Measurements from ENCODE around the gene RPGR.
A peak's percentile ranks its signal among the peaks of the same experiment; 100 is the strongest.

Gene RPGR

DNA sequence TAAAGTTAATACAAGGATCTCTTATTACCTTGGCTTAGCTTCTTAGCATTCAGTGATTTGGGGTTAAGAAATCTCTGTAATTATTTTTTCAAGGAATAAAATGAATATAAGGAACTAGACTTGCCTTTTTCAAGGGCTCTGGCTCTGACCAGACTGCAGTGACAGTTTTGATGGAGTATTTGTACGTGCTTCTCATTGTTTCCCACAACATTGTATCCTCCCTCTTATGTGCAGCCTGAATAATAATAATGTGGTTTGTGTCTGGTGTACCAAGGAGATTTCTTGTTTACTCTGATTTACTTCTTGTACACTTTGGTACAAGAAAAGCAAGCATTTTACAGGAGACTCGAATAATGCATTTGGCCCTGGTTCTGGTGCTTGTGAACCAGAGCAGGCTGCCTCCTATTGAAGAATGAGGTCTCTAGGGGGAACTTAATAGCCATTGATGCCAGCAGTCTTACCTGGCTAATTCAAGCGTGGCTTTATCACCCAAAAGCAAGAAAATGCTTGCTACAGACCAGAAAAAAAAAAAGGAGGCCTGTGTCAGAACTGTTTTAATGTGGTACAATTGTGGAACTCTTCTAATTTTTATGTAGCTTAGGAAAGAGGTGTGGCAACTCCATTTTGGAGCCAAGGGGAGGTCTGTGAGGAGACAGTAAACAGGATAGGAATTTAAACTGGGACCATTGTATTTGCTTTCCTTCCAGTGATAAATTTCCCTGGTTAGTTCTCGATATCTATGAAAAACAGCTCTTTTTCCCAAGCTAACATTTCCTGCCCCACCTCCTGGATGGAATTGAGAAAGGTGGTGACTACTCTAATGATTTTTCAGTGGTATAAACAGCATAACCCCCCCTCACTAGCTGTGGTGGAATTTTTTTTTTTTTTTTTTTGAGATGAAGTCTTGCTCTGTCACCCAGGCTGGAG lies 30.7 kb upstream of the RPGR start:
- TF ChIP-seq Cebpa-rat (IDR thresholded peaks at IDR 0.05) = no peak
- H3K4me3 ChIP-seq = no peak overlapping the region

DNA sequence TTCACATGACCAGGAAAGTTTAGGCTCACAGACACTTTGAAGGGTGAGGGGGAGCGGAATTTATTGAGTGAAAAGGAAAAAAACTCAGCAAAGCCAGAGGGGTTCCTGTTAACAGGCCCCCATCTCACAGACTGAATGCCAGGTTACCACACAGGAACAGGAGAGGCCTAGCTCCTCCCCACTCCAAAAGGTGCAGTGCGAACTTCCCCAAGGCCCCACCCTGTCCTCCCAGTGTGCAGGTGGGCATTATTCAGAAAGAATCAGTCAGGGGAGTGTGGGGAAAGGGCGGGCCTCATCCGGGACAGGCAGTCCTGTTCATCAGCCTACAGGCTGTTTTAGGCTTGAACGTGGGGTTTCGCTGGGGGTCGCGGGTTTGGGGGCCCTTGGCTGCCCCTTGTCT lies 29.1 kb upstream of the RPGR start:
- no peak overlapping the region for H3K9ac ChIP-seq
- no peaks in the 10 kb centered on the region for H3K36me3 ChIP-seq
- peaks cover 0 to 18% (median 4%) of the 10 kb centered on the region in 10 experiments; a peak in 8 of 20 replicates for H3K4me1 ChIP-seq
- no peak overlapping the region for H3K4me3 ChIP-seq
- no peak for TF ChIP-seq Cebpa-rat (IDR thresholded peaks at IDR 0.05)
- H4K20me1 ChIP-seq = no peaks in the 10 kb centered on the region
- H3K9me3 ChIP-seq (replicated peaks in 1 of 11) = no peaks in the 10 kb centered on the region
- H3K4me2 ChIP-seq = no peak overlapping the region
- H3K27ac ChIP-seq = no peak overlapping the region
- H3K27me3 ChIP-seq = no peaks in the 10 kb centered on the region

More for the DNA sequence above, 30.7 kb upstream of the RPGR start:
- no peaks in the 10 kb centered on the region for H3K27me3 ChIP-seq
- peaks cover 0 to 34% (median 4%) of the 10 kb centered on the region in 10 experiments; a peak in 9 of 20 replicates for H3K4me1 ChIP-seq
- H4K20me1 ChIP-seq = no peaks in the 10 kb centered on the region
- H3K9me3 ChIP-seq (replicated peaks in 1 of 11) = no peaks in the 10 kb centered on the region
- H3K4me2 ChIP-seq = no peak overlapping the region
- no peak overlapping the region for H3K9ac ChIP-seq
- H3K36me3 ChIP-seq = no peaks in the 10 kb centered on the region
- H3K27ac ChIP-seq = no peak overlapping the region

DNA sequence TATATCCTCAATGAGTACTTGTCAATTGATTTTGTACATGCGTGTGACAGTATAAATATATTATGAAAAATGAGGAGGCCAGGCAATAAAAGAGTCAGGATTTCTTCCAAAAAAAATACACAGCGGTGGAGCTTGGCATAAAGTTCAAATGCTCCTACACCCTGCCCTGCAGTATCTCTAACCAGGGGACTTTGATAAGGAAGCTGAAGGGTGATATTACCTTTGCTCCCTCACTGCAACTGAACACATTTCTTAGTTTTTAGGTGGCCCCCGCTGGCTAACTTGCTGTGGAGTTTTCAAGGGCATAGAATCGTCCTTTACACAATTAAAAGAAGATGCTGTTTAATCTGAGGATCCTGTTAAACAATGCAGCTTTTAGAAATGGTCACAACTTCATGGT lies 25.1 kb upstream of the RPGR start, which contains the start of gene OTC:
TSS of gene OTC (plus strand) at position 243 of the 400 bp plus-strand sequence. CDS start at position 336, 93 bp downstream.
- Histone ChIP-seq H3K36me3 (no peaks in the 10 kb centered on the region), H4K20me1 (no peaks in the 10 kb centered on the region), H3K27ac (no peak within 1 kb of the TSS), H3K9ac (no peak within 1 kb of the TSS), H3K4me1 (peaks cover 0 to 36% (median 7%) of the 10 kb centered on the region in 10 experiments; a peak in 16 of 20 replicates), H3K4me3 (no peak within 1 kb of the TSS), H3K4me2 (peak within 1 kb of the TSS in 1 of 11 experiments; percentile 13; a peak in 1 of 22 replicates), H3K27me3 (no peaks in the 10 kb centered on the region), H3K9me3 (replicated peaks in 1 of 11) (peaks cover 0 to 10% (median 0%) of the 10 kb centered on the region in 11 experiments; a peak in 1 of 22 replicates)
- TF ChIP-seq Cebpa-rat (IDR thresholded peaks at IDR 0.05) = no peak

DNA sequence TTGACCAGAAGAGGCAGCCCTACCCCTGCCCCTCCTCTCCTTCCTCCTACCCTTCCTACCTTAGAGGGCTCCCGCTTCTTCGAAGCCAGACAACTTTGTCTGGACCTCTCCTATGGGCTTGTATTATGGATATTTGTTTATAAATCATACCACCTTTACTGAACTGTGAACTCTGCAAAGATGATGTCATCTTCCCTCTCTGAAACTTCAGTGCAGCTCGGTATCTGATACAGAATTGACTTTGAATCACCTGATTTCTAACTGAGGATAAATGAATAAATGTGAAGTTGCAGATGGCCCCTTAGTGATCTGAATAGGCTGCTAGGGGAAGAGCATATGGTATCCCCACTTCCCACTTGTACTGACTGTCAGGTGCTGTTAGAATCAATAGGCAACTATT lies 24.0 kb upstream of the RPGR start:
- H3K4me2 ChIP-seq = no peak overlapping the region
- H3K4me3 ChIP-seq = no peak overlapping the region
- no peaks in the 10 kb centered on the region for H3K36me3 ChIP-seq
- no peak overlapping the region for H3K27ac ChIP-seq
- H3K4me1 ChIP-seq = peaks cover 0 to 45% (median 17%) of the 10 kb centered on the region in 10 experiments; a peak in 16 of 20 replicates
- H3K9ac ChIP-seq = no peak overlapping the region
- no peaks in the 10 kb centered on the region for H4K20me1 ChIP-seq
- no peaks in the 10 kb centered on the region for H3K27me3 ChIP-seq
- peaks cover 0 to 10% (median 0%) of the 10 kb centered on the region in 11 experiments; a peak in 1 of 22 replicates for H3K9me3 ChIP-seq (replicated peaks in 1 of 11)
- TF ChIP-seq Cebpa-rat (IDR thresholded peaks at IDR 0.05) = no peak

DNA sequence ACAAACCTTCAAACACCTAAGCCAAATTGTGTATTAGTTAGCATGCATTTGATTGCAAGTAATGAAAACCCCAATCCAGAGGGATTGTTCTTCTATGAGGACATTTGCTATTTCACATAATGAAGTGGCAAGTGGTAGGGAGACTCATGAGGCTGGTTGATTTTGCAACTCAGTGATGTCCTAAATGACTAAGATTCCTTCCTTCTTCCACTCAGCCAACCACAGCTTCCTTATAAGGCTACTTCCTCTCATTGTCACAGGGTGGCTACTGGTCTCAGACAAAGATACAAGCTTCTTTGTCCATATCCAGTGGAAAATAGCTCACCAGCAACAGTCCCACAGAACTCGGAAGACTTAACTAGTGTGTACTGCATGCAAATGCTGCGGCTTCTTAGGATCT lies 19.8 kb upstream of the RPGR start:
- no peaks in the 10 kb centered on the region for H3K27me3 ChIP-seq
- peak; percentile 28 to 88 (median 79); a peak in 18 of 22 replicates for TF ChIP-seq Cebpa-rat (IDR thresholded peaks at IDR 0.05)
- peak overlapping the region in 4 of 11 experiments; percentile 13 to 38 (median 34); a peak in 5 of 22 replicates for H3K9ac ChIP-seq
- H3K4me3 ChIP-seq = no peak overlapping the region
- peaks cover 0 to 57% (median 30%) of the 10 kb centered on the region in 10 experiments; a peak in 16 of 20 replicates for H3K4me1 ChIP-seq
- peaks cover 0 to 17% (median 0%) of the 10 kb centered on the region in 11 experiments; a peak in 3 of 22 replicates for H3K9me3 ChIP-seq (replicated peaks in 1 of 11)
- H3K4me2 ChIP-seq = peak overlapping the region in 10 of 11 experiments; percentile 8 to 69 (median 55); a peak in 17 of 22 replicates
- H3K36me3 ChIP-seq = no peaks in the 10 kb centered on the region
- H3K27ac ChIP-seq = peak overlapping the region in 10 of 11 experiments; percentile 38 to 77 (median 68); a peak in 18 of 22 replicates
- H4K20me1 ChIP-seq = no peaks in the 10 kb centered on the region

DNA sequence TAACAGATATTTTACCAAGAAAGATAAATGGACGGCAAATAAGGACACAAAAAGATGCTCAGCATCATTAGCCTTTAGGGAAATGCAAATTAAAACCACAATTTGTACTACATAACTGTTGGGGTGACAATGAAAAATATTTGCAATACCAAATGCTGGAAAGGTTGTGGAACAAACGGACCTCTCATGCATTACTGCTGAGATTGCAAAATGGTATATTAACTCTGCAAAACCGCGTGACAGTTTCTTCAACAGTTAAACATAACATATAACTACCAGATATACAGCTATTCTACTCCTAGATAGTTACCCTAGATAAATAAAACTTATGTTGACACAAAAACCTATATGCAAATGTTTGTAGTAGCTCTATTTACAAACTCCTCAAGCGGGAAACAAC lies 18.8 kb upstream of the RPGR start:
- peak overlapping the region in 8 of 11 experiments; percentile 53 to 77 (median 70); a peak in 16 of 22 replicates for H3K27ac ChIP-seq
- H3K4me1 ChIP-seq = peaks cover 0 to 57% (median 30%) of the 10 kb centered on the region in 10 experiments; a peak in 16 of 20 replicates
- TF ChIP-seq Cebpa-rat (IDR thresholded peaks at IDR 0.05) = no peak
- no peaks in the 10 kb centered on the region for H4K20me1 ChIP-seq
- no peak overlapping the region for H3K9ac ChIP-seq
- no peaks in the 10 kb centered on the region for H3K36me3 ChIP-seq
- H3K27me3 ChIP-seq = no peaks in the 10 kb centered on the region
- peak overlapping the region in 5 of 11 experiments; percentile 48 to 69 (median 57); a peak in 10 of 22 replicates for H3K4me2 ChIP-seq
- peaks cover 0 to 17% (median 0%) of the 10 kb centered on the region in 11 experiments; a peak in 3 of 22 replicates for H3K9me3 ChIP-seq (replicated peaks in 1 of 11)
- H3K4me3 ChIP-seq = no peak overlapping the region

DNA sequence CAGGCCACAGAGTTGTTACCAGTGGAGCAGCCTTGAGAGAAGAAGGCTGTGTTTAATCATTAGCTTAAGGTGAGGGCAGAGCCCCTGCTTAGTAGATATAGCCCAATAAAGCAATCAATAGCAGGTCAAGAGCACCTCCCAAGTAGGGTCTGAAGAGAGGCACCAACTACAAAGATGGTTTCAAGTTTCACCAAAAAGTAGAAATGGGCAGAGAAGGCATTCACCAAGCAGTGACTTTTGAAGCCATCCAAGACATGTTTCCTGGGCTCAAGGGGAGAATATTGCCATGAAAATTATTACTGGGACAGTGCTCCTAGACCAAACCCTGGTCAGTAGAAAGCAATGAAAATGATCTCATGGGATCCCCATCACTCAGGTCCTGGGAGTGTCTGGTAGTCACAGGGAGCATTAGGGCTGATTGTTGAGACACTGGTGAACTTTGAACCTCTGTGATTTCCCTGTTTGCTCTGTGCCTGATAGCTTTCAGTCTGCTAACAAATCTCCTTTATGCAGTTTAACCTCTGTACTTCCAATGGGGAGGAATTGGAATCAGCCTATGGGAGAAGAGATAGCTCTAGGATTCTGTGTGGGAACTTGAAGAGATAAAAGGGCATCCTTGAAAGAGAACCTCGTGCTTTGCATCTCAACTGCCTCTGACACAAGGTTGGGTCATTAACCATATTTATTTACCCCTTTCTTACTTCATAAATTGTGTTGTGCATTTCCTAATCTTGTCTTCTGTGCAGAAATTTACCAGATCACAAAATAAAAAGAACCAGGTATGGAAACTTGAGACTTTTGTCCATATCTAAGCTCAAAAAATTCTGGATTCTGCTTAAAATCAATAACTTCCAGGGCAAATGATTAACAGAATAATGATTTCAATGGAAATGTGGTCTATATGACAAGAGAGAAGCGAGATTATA lies 15.8 kb upstream of the RPGR start:
- H3K9me3 ChIP-seq (replicated peaks in 1 of 11) = peaks cover 0 to 7% (median 0%) of the 10 kb centered on the region in 11 experiments; a peak in 2 of 22 replicates
- H3K4me2 ChIP-seq = no peak overlapping the region

DNA sequence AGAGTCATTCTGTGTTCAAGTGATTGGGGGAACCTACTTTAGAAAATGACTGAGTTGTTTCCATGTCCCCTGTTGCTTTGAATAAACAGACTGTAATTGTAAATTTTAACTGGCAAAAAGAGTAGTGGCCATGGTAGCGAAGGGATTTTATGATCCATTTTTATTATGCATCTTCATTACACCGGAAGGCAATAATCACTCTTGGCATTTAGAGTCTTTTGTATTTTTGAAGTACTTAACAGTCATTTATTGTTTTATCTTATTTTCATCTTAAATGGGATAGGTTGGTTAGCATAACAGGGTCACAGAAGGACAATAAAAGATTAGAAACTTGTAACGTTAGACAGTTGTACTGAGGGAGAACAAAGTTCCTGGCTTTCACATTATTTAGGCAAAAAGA lies 14.1 kb upstream of the RPGR start:
- no peak overlapping the region for H3K9ac ChIP-seq
- no peak for TF ChIP-seq Cebpa-rat (IDR thresholded peaks at IDR 0.05)
- H3K4me2 ChIP-seq = no peak overlapping the region
- peaks cover 9 to 41% (median 27%) of the 10 kb centered on the region in 10 experiments for H3K4me1 ChIP-seq
- no peaks in the 10 kb centered on the region for H4K20me1 ChIP-seq
- H3K4me3 ChIP-seq = no peak overlapping the region
- H3K27me3 ChIP-seq = no peaks in the 10 kb centered on the region
- H3K36me3 ChIP-seq = no peaks in the 10 kb centered on the region
- H3K9me3 ChIP-seq (replicated peaks in 1 of 11) = peaks cover 0 to 7% (median 0%) of the 10 kb centered on the region in 11 experiments; a peak in 2 of 22 replicates
- no peak overlapping the region for H3K27ac ChIP-seq

More for the DNA sequence above, 15.8 kb upstream of the RPGR start:
- Histone ChIP-seq H3K27ac (no peak overlapping the region), H3K36me3 (no peaks in the 10 kb centered on the region), H3K9ac (no peak overlapping the region), H3K27me3 (no peaks in the 10 kb centered on the region), H3K4me3 (no peak overlapping the region), H4K20me1 (no peaks in the 10 kb centered on the region), H3K4me1 (peaks cover 0 to 42% (median 30%) of the 10 kb centered on the region in 10 experiments; a peak in 16 of 20 replicates)
- no peak for TF ChIP-seq Cebpa-rat (IDR thresholded peaks at IDR 0.05)

Measured in BLaER1 treated with 17β-estradiol and CSF1 and Interleukin-3, amounts not matched to agents 10 nM and 100 nM (cell line).